Mucosa of rectum (tissue), 2 donors: ENCODE data around the gene B4GALT5.
A peak's percentile ranks its signal among the peaks of the same experiment; 100 is the strongest.

Source experiments
- H3K27ac ChIP-seq, 2 donors: one replicate each; pipeline ENCODE4 v1.7.0; 2013; ENCODE audit warnings: inconsistent platforms in 2 of 2, low read depth in 2 of 2, low read length in 2 of 2
- H3K27me3 ChIP-seq, 2 donors: one replicate each; pipeline ENCODE4 v1.7.0; 2013; ENCODE audit warnings: low read length in 2 of 2; ENCODE audit not compliant: control insufficient read depth in 2 of 2, insufficient read depth in 2 of 2
- H3K36me3 ChIP-seq, 2 donors: one replicate each; pipeline ENCODE4 v1.7.0; 2013; ENCODE audit warnings: low read length in 2 of 2; ENCODE audit not compliant: control insufficient read depth in 2 of 2, insufficient read depth in 2 of 2
- H3K4me1 ChIP-seq, 2 donors: one replicate each; pipeline ENCODE4 v1.7.0; 2013; ENCODE audit warnings: low read length in 2 of 2, mild to moderate bottlenecking in 1 of 2; ENCODE audit not compliant: control insufficient read depth in 2 of 2, insufficient read depth in 2 of 2
- H3K4me3 ChIP-seq, 2 donors: one replicate each; pipeline ENCODE4 v1.7.0; 2013; ENCODE audit warnings: low read length in 2 of 2
- H3K9ac ChIP-seq, 2 donors: one replicate each; pipeline ENCODE4 v1.7.0; 2013; ENCODE audit warnings: low read length in 2 of 2, low read depth in 1 of 2, mild to moderate bottlenecking in 1 of 2
- H3K9me3 ChIP-seq, 2 donors: one replicate each; pipeline ENCODE4 v1.7.0; 2013; ENCODE audit warnings: low read length in 2 of 2; ENCODE audit not compliant: control insufficient read depth in 2 of 2
- donor health status: healthy.
- donor health status: Normal muscosa, but diverticular disease.

Gene B4GALT5

GRCh38 chr20:49752201-49752903 is 38.7 kb upstream of the B4GALT5 start:
- Histone ChIP-seq H3K27me3 (no peaks in the 10 kb centered on the region), H3K9ac (no peak overlapping the region), H3K36me3 (no peaks in the 10 kb centered on the region), H3K9me3 (no peaks in the 10 kb centered on the region), H3K27ac (no peak overlapping the region), H3K4me1 (peaks cover 0 to 5% of the 10 kb centered on the region in 2 donors), H3K4me3 (no peak overlapping the region)

- Histone ChIP-seq H3K9ac (no peak overlapping the region), H3K9me3 (no peaks in the 10 kb centered on the region), H3K27ac (no peak overlapping the region), H3K27me3 (no peaks in the 10 kb centered on the region), H3K36me3 (no peaks in the 10 kb centered on the region), H3K4me3 (no peak overlapping the region), H3K4me1 (peaks cover 0 to 5% of the 10 kb centered on the region in 2 donors)
Observed at GRCh38 chr20:49751397-49751736, 37.7 kb upstream of the B4GALT5 start.

- Histone ChIP-seq H3K27me3 (no peaks in the 10 kb centered on the region), H3K9ac (peak overlapping the region in 1 of 2 donors; percentile 3), H3K9me3 (no peaks in the 10 kb centered on the region), H3K4me1 (peaks cover 0 to 5% of the 10 kb centered on the region in 2 donors), H3K4me3 (peak overlapping the region in 1 of 2 donors; percentile 31), H3K36me3 (no peaks in the 10 kb centered on the region), H3K27ac (peak overlapping the region in 1 of 2 donors; percentile 54)
Observed at GRCh38 chr20:49750611-49751396, 37.1 kb upstream of the B4GALT5 start.

- no peaks in the 10 kb centered on the region for H3K36me3 ChIP-seq
- no peak overlapping the region for H3K27ac ChIP-seq
- no peak overlapping the region for H3K4me3 ChIP-seq
- H3K27me3 ChIP-seq, result no peaks in the 10 kb centered on the region
- peaks cover 0 to 5% of the 10 kb centered on the region in 2 donors for H3K4me1 ChIP-seq
- no peak overlapping the region for H3K9ac ChIP-seq
- H3K9me3 ChIP-seq, result no peaks in the 10 kb centered on the region
Observed at GRCh38 chr20:49749625-49750024, 35.9 kb upstream of the B4GALT5 start.

- no peak overlapping the region for H3K4me3 ChIP-seq
- peaks cover 0 to 5% of the 10 kb centered on the region in 2 donors for H3K4me1 ChIP-seq
- peak overlapping the region in 1 of 2 donors; percentile 4 for H3K27ac ChIP-seq
- H3K9me3 ChIP-seq, result no peaks in the 10 kb centered on the region
- no peak overlapping the region for H3K9ac ChIP-seq
- no peaks in the 10 kb centered on the region for H3K36me3 ChIP-seq
- H3K27me3 ChIP-seq, result no peaks in the 10 kb centered on the region
Observed at GRCh38 chr20:49748525-49748838, 34.8 kb upstream of the B4GALT5 start.

GRCh38 chr20:49747707-49748524 is 34.2 kb upstream of the B4GALT5 start:
- Histone ChIP-seq H3K4me1 (peaks cover 0 to 5% of the 10 kb centered on the region in 2 donors), H3K27me3 (no peaks in the 10 kb centered on the region), H3K9ac (no peak overlapping the region), H3K4me3 (no peak overlapping the region), H3K36me3 (no peaks in the 10 kb centered on the region), H3K27ac (peak overlapping the region; percentile 20 to 58), H3K9me3 (no peaks in the 10 kb centered on the region)

- no peaks in the 10 kb centered on the region for H3K9me3 ChIP-seq
- H3K27me3 ChIP-seq, result no peaks in the 10 kb centered on the region
- peaks cover 0 to 3% of the 10 kb centered on the region in 2 donors for H3K4me1 ChIP-seq
- H3K9ac ChIP-seq, result no peak overlapping the region
- no peak overlapping the region for H3K4me3 ChIP-seq
- H3K27ac ChIP-seq, result no peak overlapping the region
- no peaks in the 10 kb centered on the region for H3K36me3 ChIP-seq
Observed at GRCh38 chr20:49742948-49743347, 29.3 kb upstream of the B4GALT5 start.

- H3K4me1 ChIP-seq, result no peaks in the 10 kb centered on the region
- no peaks in the 10 kb centered on the region for H3K27me3 ChIP-seq
- H3K9me3 ChIP-seq, result no peaks in the 10 kb centered on the region
- no peak overlapping the region for H3K27ac ChIP-seq
- H3K36me3 ChIP-seq, result no peaks in the 10 kb centered on the region
- H3K9ac ChIP-seq, result no peak overlapping the region
- no peak overlapping the region for H3K4me3 ChIP-seq
Observed at GRCh38 chr20:49741977-49742376, 28.3 kb upstream of the B4GALT5 start.

- H3K4me3 ChIP-seq, result no peak overlapping the region
- H3K4me1 ChIP-seq, result no peaks in the 10 kb centered on the region
- H3K9me3 ChIP-seq, result no peaks in the 10 kb centered on the region
- no peaks in the 10 kb centered on the region for H3K27me3 ChIP-seq
- H3K36me3 ChIP-seq, result no peaks in the 10 kb centered on the region
- H3K9ac ChIP-seq, result no peak overlapping the region
- H3K27ac ChIP-seq, result no peak overlapping the region
Observed at GRCh38 chr20:49740807-49741206, 27.1 kb upstream of the B4GALT5 start.

GRCh38 chr20:49739042-49739441 is 25.4 kb upstream of the B4GALT5 start:
- Histone ChIP-seq H3K27me3 (no peaks in the 10 kb centered on the region), H3K4me1 (no peaks in the 10 kb centered on the region), H3K9ac (no peak overlapping the region), H3K4me3 (no peak overlapping the region), H3K27ac (no peak overlapping the region), H3K9me3 (no peaks in the 10 kb centered on the region), H3K36me3 (no peaks in the 10 kb centered on the region)
